WI38 (cell line): ENCODE results near the gene ST3GAL3.

ENCODE experiments used
- H3K4me3 ChIP-seq: 2 replicates; pipeline ENCODE4 v1.5.1; 2011; ENCODE audit warnings: low read depth, mild to moderate bottlenecking, control low read depth, low read length
- TF ChIP-seq, protein P1 (sequence below): IDR thresholded peaks from 2 replicates; pipeline ENCODE4 v1.5.1; 2012; ENCODE audit warnings: low read depth, mild to moderate bottlenecking, control low read depth, low read length

The ST3GAL3 gene

GRCh38 chr1:43904660-43905551 is 197.6 kb downstream of the ST3GAL3 start:
- no peak overlapping the region for H3K4me3 ChIP-seq
- TF ChIP-seq, protein P1, sequence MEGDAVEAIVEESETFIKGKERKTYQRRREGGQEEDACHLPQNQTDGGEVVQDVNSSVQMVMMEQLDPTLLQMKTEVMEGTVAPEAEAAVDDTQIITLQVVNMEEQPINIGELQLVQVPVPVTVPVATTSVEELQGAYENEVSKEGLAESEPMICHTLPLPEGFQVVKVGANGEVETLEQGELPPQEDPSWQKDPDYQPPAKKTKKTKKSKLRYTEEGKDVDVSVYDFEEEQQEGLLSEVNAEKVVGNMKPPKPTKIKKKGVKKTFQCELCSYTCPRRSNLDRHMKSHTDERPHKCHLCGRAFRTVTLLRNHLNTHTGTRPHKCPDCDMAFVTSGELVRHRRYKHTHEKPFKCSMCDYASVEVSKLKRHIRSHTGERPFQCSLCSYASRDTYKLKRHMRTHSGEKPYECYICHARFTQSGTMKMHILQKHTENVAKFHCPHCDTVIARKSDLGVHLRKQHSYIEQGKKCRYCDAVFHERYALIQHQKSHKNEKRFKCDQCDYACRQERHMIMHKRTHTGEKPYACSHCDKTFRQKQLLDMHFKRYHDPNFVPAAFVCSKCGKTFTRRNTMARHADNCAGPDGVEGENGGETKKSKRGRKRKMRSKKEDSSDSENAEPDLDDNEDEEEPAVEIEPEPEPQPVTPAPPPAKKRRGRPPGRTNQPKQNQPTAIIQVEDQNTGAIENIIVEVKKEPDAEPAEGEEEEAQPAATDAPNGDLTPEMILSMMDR, result no peak

- TF ChIP-seq, protein P1, result no peak
- H3K4me3 ChIP-seq, result no peak overlapping the region
Observed at GRCh38 chr1:43908226-43908625, 200.9 kb downstream of the ST3GAL3 start.

- H3K4me3 ChIP-seq, result no peak overlapping the region
- TF ChIP-seq, protein P1, result no peak
Observed at GRCh38 chr1:43908858-43909257, 201.5 kb downstream of the ST3GAL3 start.

DNA sequence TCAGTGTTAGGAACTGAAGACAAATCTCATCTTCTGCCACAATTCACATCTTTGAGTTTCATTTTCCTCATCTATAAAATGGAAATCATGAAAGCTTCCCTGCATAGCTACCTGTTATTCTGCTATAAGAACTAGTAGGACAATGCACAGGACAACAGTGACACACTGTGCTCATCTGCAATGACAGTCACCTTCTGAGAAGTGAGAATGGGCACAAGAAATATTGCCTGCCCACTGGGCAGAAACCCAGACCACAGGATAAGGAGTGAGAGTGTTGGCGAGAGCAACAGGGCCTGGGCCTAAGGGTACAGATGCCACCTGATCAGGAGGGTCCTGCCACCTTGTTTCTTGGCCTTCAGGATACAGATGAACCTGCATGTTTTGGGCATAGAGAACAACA is 203.0 kb downstream of the ST3GAL3 start:
- no peak overlapping the region for H3K4me3 ChIP-seq
- TF ChIP-seq, protein P1, result no peak

- TF ChIP-seq, protein P1, result no peak
- H3K4me3 ChIP-seq, result no peak overlapping the region
Observed at GRCh38 chr1:43912607-43913006, 205.3 kb downstream of the ST3GAL3 start.

DNA sequence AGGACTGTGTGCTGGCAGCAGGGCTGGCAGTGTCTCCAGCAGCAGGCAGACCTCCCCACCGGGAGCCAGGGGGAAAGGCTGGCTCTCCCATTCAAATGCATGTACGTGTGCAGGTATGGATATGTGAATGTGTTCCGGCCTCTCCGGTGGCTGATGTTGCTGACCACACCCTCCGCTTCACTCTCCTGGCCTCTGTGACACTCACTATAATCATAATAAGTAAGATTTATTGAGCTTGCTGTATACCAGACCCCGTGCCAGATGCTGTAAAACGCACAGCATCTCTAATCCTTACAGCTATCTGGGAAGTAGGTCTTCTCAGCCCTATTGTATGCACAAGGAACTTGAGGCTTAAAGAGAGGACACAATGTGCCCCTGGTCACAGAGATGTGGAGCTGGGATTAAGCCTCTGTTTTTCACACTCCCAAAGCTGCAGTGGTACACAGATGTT is 205.7 kb downstream of the ST3GAL3 start:
- no peak overlapping the region for H3K4me3 ChIP-seq
- TF ChIP-seq, protein P1, result no peak

DNA sequence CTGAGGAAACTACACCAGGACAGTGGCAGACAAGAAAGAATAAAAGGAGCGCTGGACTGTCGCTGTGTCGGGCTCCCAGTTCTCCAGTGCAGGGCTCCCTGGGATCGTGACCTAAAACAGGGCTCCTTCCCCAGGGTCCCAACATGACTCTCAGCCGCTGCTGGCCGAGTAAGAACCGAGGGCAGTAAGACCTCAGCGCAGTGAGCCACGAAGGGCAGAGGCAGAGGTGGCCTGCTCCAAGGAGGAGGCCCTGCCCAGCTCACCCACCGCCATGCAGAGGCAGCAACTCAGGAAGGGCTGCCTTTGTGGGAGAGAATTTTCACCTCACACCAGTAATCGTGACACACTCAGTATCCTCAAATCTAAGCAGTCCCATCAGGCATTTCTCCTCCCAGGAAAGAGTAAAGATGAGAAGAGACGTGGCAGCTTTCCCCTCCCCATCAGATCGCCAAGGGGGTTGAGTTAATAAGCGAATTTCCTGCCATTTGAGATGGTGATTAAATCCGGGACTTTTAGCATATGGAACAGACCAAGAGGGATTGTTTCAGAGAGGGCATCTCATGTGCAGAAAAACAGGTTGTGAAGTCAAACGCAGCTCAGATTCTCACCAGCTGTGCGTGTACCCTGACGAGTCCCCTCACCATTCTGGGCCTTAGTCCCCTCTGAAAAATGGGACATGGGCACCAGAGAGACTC is 206.5 kb downstream of the ST3GAL3 start:
- H3K4me3 ChIP-seq, result no peak overlapping the region
- TF ChIP-seq, protein P1, result no peak
